ENCODE results near the gene MMP14.
A peak's percentile ranks its signal among the peaks of the same experiment; 100 is the strongest.
"Not testable (repeated sequence)": the region's sequence is repeated elsewhere in the genome, so short reads cannot be mapped to it uniquely, and the experiment has no call there.

MMP14 gene

DNA sequence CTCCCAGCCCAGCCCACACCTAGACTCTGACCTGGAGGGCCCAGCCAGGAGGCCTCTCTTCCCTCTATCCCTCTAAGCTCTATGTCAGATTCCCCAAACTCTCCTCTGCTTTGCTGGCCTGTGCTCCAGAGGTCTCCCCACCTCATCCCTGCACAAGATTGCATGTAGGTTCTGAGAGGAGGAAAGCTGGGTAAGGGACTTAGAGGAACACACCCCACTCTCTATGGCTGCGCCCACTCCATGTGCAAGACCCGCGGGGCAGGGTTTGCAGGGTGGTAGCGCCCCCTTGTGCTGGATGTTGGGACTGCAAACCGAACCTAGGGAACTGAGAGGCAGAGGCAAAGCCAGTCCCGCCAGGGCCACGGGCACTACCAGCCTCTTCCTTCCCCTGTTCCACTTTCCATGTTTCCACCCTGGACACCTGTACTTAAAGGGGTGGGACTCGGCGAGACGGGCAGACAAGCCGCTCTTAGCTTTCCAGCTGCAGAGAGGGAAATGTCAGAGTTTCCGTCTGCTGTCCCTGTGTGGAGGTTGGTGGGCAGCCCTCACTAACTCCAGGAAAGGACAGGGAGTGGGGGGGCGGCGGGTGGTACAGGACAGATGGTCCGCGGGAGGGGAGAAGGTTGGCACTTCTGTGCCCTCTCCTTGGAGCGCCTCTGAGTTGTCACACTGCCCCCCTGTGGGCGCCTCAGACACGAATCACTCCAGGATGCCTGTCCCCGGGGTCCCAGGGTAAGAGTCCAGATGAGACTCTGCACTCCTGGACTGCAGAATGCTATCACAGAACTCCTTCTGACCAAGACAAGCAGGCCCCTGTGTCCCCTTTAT is 16.8 kb downstream of the MMP14 start:
- intact Hi-C loops (cut with DNase I) = loop anchor here (1.0 to 10.0 kb wide), 4 partner anchors 30 to 296 kb away; no protein-coding TSS in a partner anchor
- DNase-seq = peak; percentile 73 to 98 (median 88)

DNA sequence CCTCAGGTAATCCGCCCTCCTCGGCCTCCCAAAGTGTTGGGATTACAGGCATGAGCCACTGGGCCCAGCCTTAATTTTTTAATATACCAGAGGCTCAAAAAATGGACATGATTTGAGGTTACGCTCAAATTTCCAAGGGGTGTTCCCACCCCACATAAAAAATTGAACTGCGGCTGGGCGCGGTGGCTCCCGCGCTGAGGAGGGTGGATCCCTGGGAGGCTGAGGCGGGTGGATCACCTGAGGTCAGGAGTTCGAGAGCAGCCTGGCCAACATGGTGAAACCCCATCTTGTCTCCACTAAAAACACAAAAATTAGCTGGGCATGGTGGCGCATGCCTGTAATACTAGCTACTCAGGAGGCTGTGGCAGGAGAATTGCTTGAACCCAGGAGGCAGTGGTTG is 17.9 kb downstream of the MMP14 start:
- peak in 1 of 10 donors; percentile 39 for DNase-seq
- intact Hi-C loops (cut with DNase I) = loop anchor here (5.0 to 10.0 kb wide), 2 partner anchors 199 to 297 kb away; no protein-coding TSS in a partner anchor

DNA sequence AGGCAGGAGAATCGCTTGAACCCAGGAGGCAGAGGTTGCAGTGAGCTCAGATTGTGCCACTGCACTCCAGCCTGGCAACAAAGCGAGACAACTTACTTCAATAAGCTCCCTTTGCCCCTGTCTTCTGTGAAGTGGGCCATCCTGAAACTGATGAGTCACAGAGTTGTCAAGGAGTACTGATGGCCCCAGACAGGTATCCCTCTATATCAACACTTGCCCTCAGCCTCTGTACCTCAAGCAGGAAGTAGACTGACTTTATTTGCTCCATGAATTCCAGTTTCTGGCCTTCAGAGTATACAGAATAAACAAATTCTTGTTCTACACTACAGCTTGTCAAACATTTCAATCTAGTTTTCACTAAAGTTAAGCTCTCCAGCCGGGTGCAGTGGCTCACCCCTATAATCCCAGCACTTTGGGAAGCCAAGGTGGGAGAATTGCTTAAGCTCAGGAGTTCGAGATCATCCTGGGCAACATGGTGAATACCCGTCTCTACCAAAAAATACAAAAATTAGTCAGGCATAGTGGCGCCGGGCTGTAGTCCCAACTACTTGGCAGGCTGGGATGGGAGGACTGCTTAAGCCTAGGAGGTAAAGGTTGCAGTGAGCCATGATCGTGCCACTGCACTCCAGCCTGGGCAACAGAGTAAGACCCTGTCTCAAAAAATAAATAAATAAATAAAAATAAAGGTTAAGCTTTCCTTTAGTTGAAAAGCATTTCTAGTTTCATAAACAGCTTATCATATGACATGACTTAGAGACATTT is 18.8 kb downstream of the MMP14 start:
- peak in 2 of 10 donors; percentile 27 to 32 for DNase-seq
- intact Hi-C loops (cut with DNase I) = loop anchor here (5.0 to 10.0 kb wide), 2 partner anchors 200 to 298 kb away; no protein-coding TSS in a partner anchor

DNA sequence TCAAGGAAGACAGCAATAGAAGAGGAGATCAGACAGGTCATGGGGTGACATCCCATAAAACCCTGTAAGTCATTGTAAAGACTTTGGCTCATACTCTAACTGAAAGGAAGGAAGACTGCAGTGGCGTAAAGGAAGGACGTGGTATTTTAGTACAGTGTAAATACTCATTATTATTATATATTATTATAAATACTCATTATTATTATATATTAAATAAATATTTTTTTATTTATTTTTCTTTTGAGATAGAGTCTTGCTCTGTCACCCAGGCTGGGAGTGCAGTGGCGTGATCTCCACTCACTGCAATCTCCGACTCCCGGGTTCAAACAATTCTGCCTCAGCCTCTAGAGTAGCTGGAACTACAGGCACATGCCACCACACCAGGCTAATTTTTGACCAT is 20.0 kb downstream of the MMP14 start:
- intact Hi-C loops (cut with DNase I) = loop anchor here (10.0 kb wide), 1 partner anchor 202 kb away; no protein-coding TSS in a partner anchor

DNA sequence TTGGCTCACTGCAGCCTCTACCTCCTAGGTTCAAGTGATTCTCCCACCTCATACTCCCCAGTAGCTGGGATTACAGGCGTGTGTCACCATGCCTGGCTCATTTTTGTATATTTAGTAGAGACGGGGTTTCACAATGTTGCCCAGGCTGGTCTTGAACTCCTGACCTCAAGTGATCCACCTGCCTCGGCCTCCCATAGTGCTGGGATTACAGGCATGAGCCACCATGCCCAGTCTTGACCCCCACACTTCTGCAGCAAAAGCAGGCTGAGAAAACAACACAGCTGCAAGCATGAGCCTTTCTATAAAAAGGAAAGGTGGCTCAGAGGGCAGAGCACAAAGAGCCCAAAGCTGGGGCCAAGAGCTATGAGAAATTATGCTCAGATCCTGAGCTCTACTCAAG is 24.0 kb downstream of the MMP14 start:
- intact Hi-C loops (cut with DNase I); DNase-seq: not testable (repeated sequence)

More for the DNA sequence above, 20.0 kb downstream of the MMP14 start:
- DNase-seq = peak in 1 of 10 donors; percentile 22

DNA sequence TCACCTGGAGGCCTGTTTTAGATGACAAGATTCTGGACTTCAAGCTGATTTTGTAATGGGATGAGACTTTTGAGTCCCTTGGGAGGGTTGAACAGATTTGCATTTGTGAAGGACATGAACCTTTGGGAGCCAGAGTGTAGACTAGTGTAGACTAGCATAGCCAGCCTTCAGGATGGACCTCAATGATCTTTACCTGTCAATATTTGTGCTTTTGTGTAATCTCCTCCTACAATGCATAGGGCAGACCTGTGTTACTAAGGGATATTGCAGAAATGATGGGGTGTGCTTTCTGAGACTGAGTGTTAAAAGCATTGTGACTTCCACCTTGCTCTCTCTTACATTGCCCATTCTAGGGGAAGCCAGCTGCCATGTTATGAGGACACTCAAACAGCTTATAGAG is 25.3 kb downstream of the MMP14 start:
- intact Hi-C loops (cut with DNase I) = no loop called here
- DNase-seq = no peak

DNA sequence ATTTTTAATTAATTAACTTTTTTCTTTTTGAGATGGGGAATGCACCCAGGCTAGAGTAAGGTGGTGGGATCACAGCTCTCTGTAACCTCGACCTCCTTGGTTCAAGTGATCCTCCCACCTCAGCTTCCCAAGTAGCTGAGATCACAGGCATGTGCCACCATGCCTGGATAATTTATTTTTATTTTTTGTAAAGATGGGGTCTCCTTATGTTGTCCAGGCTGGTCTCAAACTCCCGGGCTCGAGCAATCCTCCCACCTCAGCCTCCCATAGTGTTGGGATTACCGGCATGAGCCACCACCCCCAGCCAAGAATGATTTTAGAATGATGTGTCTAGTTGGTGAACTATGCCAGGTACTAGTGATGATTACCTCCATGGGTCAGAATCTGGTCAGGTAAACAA is 28.6 kb downstream of the MMP14 start:
- peak in 1 of 10 donors; percentile 5 for DNase-seq
- intact Hi-C loops (cut with DNase I) = no loop called here

DNA sequence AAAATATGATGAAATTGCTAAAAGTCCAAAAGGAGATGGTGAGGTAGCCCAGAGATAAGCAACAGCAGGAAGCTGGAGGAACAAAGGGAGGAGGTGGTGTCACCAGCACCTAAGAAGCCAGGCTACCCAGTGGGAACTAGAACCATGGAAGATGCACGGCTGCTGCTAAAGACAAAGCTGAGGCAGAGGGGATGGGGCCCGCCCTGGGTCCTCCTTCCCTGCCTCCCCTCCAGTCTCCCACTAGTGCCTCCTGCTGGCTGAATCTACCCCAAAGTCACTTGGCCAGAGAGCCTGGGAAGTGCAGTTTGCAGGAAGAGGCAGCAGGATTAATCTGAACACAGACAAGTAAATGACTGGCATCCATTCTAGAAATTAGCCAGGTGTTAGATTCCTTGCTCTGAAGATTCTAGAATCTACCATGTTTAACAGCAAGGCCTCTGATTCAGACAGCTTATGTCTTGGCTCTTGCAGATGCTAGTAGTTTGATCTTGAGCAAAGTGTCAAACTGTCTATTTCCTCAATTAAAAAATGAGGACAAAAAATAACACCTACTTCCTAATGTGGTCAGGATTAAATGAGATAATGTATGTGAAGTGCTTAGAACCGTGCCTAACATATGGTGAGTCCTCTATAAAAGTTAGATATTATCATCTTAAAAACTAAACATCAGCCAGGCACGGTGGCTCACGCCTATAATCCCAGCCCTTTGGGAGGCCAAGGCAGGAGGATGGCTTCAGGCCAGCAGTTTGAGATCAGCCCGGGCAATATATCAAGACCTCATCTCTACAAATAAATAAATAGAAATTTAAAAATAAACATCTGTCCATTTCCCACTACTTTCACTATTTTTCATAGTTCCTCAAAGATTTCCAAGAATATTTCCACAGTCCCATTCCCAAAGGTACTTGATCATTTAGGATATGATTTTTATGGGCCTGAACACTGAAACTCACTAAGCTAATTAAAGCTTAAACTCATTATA is 29.3 kb downstream of the MMP14 start:
- intact Hi-C loops (cut with DNase I) = no loop called here
- peak in 2 of 10 donors; percentile 12 to 26 for DNase-seq

DNA sequence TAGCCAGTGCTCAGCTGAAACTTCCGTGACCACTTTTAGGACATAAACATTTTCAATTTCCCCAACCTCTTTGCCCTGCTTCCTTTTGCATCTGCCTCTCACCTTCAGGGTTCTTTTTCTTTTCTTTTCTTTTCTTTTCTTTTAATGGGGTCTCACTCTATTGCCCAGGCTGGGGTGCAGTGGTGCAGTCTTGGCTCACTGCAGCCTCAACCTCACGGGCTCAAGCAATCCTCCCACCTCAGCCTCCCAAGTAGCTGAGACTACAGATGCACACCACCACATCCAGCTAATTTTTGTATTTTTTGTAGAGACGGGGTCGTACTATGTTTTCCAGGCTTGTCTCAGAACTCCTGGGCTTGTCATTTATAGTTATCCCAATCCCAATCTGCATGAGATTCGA is 30.5 kb downstream of the MMP14 start:
- DNase-seq = peak in 1 of 10 donors; percentile 42
- intact Hi-C loops (cut with DNase I) = no loop called here

DNA sequence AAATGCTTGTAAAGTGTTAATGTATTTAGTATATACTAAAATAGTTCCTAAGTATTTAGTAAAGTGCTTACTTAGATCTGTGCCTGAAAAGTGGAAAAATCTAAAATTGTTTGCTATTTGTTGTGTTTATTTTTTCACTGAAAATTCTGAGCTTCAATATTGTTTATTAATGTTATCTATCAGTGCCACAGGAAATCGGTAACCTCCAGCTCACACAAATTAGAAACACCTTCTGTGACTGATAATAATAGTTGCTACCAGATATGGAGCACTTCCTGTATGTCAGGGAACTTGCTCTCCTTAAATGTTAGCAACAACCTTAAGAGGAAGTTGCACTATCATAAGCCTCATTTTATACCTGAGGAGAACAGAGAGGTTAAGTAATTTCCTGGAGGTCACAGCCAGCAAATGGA is 34.4 kb downstream of the MMP14 start:
- intact Hi-C loops (cut with DNase I) = no loop called here
- no peak for DNase-seq

DNA sequence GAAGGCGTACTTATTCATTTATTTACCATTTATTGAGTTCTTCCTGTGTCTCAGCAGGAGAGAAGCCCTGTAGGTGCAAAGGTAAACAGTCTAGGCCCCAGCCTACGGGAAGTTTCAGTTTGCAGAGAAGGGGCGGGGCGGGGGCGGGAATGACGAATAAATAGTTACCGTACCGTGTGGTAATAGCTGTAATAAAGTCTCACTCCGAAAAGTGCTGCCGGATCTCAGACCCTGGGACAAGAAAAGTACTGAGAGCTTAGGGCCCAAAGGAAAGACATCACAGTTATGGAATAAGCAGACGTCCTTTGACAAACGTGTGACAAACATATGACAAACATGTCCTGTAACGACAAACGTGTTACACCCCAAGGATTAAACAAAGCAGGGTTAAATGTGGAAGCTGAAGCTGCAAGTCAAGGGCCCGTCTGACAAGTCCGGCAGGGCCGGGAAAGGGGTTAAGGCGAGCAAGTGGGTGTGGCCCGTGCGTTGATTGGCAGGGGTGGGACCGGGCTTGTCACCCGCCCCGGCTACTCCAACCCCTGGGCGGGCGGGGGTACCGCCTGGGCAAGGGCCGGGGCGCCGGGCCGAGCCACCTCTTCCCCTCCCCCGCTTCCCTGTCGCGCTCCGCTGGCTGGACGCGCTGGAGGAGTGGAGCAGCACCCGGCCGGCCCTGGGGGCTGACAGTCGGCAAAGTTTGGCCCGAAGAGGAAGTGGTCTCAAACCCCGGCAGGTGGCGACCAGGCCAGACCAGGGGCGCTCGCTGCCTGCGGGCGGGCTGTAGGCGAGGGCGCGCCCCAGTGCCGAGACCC is 35.0 kb downstream of the MMP14 start, which contains the start of gene LRP10:
TSS of gene LRP10 (plus strand) at position 517 of the 809 bp plus-strand sequence. CDS start 564 bp downstream, outside the sequence.
- intact Hi-C loops (cut with DNase I) = no loop called here
- DNase-seq = peak; percentile 80 to 98 (median 86)

DNA sequence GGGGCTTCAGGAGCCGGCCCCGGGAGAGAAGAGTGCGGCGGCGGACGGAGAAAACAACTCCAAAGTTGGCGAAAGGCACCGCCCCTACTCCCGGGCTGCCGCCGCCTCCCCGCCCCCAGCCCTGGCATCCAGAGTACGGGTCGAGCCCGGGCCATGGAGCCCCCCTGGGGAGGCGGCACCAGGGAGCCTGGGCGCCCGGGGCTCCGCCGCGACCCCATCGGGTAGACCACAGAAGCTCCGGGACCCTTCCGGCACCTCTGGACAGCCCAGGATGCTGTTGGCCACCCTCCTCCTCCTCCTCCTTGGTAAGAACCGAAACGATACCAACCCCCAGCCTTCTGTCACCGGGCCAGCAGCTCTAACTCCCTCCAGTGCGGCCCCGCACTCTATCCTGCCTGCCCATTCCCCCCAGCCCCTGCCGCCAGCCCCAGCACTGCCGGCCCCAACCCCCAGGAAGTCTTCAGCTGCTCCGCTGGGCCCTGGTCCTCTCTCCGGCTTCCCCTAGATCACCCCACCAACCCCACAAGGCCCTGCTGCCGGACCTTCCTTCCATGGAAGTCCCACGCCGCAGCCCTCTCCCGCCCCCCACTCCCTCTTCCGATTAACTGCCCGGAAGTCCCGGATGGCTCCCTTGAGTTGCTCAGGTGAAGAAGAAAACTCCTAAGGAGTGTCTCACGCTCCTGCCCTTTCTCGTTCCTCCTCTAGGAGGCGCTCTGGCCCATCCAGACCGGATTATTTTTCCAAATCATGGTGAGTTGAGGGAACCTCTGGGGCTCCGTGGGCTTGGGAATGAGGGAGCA is 35.8 kb downstream of the MMP14 start:
- DNase-seq = peak in 8 of 10 donors; percentile 51 to 91 (median 74)
- intact Hi-C loops (cut with DNase I) = no loop called here

DNA sequence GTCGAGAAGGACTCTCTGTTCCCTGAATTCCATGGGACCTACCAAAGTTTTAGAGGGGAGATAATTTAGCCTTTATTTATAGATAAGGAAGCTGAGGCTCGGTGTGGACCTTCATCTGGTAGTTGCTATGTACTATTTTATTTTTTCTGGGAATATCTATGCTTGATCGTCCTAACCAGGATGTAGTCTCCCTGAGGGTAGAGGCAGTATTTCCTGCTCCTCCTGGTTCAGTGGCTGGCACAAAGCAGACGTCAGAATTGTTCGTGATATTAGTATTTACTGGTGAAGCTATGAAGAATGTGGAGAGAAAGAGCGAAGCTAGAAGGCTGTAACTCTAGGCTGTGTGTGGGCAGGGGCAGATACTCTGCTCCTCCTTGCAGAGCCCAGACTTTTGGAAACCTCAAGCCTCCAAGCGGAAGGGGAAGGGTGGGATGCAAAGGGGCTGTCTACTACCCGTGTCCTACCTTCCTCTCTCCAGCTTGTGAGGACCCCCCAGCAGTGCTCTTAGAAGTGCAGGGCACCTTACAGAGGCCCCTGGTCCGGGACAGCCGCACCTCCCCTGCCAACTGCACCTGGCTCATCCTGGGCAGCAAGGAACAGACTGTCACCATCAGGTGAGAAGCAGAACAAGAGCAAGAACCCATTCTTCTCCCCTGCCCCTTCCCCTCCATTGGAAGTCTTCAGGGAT is 36.6 kb downstream of the MMP14 start:
- peak in 1 of 10 donors; percentile 29 for DNase-seq
- intact Hi-C loops (cut with DNase I) = no loop called here

DNA sequence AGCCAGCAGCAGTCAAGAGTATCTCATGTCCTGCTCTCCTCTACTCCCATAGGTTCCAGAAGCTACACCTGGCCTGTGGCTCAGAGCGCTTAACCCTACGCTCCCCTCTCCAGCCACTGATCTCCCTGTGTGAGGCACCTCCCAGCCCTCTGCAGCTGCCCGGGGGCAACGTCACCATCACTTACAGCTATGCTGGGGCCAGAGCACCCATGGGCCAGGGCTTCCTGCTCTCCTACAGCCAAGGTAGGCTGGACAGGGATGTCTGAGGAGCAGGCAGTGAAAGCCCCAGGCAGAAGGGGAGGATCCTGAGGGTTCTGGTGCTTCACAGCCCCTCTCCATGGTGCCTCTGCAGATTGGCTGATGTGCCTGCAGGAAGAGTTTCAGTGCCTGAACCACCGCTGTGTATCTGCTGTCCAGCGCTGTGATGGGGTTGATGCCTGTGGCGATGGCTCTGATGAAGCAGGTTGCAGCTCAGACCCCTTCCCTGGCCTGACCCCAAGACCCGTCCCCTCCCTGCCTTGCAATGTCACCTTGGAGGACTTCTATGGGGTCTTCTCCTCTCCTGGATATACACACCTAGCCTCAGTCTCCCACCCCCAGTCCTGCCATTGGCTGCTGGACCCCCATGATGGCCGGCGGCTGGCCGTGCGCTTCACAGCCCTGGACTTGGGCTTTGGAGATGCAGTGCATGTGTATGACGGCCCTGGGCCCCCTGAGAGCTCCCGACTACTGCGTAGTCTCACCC is 38.8 kb downstream of the MMP14 start:
- no peak for DNase-seq
- intact Hi-C loops (cut with DNase I) = no loop called here

DNA sequence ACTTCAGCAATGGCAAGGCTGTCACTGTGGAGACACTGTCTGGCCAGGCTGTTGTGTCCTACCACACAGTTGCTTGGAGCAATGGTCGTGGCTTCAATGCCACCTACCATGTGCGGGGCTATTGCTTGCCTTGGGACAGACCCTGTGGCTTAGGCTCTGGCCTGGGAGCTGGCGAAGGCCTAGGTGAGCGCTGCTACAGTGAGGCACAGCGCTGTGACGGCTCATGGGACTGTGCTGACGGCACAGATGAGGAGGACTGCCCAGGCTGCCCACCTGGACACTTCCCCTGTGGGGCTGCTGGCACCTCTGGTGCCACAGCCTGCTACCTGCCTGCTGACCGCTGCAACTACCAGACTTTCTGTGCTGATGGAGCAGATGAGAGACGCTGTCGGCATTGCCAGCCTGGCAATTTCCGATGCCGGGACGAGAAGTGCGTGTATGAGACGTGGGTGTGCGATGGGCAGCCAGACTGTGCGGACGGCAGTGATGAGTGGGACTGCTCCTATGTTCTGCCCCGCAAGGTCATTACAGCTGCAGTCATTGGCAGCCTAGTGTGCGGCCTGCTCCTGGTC is 39.4 kb downstream of the MMP14 start:
- intact Hi-C loops (cut with DNase I) = no loop called here
- DNase-seq = no peak

DNA sequence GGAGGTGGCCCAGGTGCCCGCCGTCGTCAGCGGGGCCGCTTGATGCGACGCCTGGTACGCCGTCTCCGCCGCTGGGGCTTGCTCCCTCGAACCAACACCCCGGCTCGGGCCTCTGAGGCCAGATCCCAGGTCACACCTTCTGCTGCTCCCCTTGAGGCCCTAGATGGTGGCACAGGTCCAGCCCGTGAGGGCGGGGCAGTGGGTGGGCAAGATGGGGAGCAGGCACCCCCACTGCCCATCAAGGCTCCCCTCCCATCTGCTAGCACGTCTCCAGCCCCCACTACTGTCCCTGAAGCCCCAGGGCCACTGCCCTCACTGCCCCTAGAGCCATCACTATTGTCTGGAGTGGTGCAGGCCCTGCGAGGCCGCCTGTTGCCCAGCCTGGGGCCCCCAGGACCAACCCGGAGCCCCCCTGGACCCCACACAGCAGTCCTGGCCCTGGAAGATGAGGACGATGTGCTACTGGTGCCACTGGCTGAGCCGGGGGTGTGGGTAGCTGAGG is 40.7 kb downstream of the MMP14 start:
- intact Hi-C loops (cut with DNase I) = no loop called here
- DNase-seq = no peak
